Measurements from ENCODE around the gene IL4R. TPM values are rescaled to one million over a fixed set of nuclear protein-coding genes. Genes with fewer than 3 reads are reported as not detected.

The IL4R gene
- total and polyA plus RNA-seq, 2 of the 13 experiments (the other 11 are each of a cell fraction or from before 2014, with no cell fraction given) = 15.9 to 49.6 TPM

- TF ChIP-seq, protein P1, sequence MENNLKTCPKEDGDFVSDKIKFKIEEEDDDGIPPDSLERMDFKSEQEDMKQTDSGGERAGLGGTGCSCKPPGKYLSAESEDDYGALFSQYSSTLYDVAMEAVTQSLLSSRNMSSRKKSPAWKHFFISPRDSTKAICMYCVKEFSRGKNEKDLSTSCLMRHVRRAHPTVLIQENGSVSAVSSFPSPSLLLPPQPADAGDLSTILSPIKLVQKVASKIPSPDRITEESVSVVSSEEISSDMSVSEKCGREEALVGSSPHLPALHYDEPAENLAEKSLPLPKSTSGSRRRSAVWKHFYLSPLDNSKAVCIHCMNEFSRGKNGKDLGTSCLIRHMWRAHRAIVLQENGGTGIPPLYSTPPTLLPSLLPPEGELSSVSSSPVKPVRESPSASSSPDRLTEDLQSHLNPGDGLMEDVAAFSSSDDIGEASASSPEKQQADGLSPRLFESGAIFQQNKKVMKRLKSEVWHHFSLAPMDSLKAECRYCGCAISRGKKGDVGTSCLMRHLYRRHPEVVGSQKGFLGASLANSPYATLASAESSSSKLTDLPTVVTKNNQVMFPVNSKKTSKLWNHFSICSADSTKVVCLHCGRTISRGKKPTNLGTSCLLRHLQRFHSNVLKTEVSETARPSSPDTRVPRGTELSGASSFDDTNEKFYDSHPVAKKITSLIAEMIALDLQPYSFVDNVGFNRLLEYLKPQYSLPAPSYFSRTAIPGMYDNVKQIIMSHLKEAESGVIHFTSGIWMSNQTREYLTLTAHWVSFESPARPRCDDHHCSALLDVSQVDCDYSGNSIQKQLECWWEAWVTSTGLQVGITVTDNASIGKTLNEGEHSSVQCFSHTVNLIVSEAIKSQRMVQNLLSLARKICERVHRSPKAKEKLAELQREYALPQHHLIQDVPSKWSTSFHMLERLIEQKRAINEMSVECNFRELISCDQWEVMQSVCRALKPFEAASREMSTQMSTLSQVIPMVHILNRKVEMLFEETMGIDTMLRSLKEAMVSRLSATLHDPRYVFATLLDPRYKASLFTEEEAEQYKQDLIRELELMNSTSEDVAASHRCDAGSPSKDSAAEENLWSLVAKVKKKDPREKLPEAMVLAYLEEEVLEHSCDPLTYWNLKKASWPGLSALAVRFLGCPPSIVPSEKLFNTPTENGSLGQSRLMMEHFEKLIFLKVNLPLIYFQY (CRISPR knock-in tag; IDR thresholded peaks at IDR 0.05; ENCODE audit: borderline replicate concordance) = no peak
- TF ChIP-seq TCF7L2 (IDR thresholded peaks at IDR 0.05; ENCODE audit: low read depth, low read length) = no peak
- TF ChIP-seq CCAR2 (optimal IDR thresholded peaks at IDR 0.05; ENCODE audit: low read depth, low read length) = no peak
- no peak for TF ChIP-seq SAFB2 (CRISPR knock-in tag; IDR thresholded peaks at IDR 0.05; ENCODE audit: borderline replicate concordance, low read depth)
- TF ChIP-seq CEBPZ (IDR thresholded peaks at IDR 0.05; ENCODE audit: low read length) = no peak
- no peak for TF ChIP-seq ZNF570 (CRISPR knock-in tag; IDR thresholded peaks at IDR 0.05; ENCODE audit: borderline replicate concordance)
Measured at GRCh38 chr16:27398894-27399853, 85.4 kb downstream of the IL4R start (continued).

All from HepG2 (cell line).